GM10266 (cell line): Measurements from ENCODE around the gene CHST5.
A peak's percentile ranks its signal among the peaks of the same experiment; 100 is the strongest.
"Not testable (repeated sequence)": the region's sequence is repeated elsewhere in the genome, so short reads cannot be mapped to it uniquely, and the experiment has no call there.

Experiments
- DNase-seq: peaks from one replicate; pipeline ENCODE4 v3.0.0; 2012; ENCODE audit errors: extremely low spot score
- TF ChIP-seq, protein P1 (sequence below): IDR thresholded peaks from 2 replicates; pipeline ENCODE4 v1.5.1; 2012; ENCODE audit warnings: mild to moderate bottlenecking, low read depth; ENCODE audit not compliant: control insufficient read depth, insufficient read depth; ENCODE audit errors: missing control alignments

Gene CHST5

GRCh38 chr16:75552951-75553350 lies 17.0 kb upstream of the CHST5 start:
- TF ChIP-seq, protein P1, sequence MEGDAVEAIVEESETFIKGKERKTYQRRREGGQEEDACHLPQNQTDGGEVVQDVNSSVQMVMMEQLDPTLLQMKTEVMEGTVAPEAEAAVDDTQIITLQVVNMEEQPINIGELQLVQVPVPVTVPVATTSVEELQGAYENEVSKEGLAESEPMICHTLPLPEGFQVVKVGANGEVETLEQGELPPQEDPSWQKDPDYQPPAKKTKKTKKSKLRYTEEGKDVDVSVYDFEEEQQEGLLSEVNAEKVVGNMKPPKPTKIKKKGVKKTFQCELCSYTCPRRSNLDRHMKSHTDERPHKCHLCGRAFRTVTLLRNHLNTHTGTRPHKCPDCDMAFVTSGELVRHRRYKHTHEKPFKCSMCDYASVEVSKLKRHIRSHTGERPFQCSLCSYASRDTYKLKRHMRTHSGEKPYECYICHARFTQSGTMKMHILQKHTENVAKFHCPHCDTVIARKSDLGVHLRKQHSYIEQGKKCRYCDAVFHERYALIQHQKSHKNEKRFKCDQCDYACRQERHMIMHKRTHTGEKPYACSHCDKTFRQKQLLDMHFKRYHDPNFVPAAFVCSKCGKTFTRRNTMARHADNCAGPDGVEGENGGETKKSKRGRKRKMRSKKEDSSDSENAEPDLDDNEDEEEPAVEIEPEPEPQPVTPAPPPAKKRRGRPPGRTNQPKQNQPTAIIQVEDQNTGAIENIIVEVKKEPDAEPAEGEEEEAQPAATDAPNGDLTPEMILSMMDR = no peak
- no peak for DNase-seq

- peak; percentile 74 for DNase-seq
- TF ChIP-seq, protein P1 = peak; percentile 68
Measured at GRCh38 chr16:75550211-75550662, 14.3 kb upstream of the CHST5 start.

GRCh38 chr16:75548456-75548855 lies 12.5 kb upstream of the CHST5 start:
- DNase-seq = not testable (repeated sequence)

DNA sequence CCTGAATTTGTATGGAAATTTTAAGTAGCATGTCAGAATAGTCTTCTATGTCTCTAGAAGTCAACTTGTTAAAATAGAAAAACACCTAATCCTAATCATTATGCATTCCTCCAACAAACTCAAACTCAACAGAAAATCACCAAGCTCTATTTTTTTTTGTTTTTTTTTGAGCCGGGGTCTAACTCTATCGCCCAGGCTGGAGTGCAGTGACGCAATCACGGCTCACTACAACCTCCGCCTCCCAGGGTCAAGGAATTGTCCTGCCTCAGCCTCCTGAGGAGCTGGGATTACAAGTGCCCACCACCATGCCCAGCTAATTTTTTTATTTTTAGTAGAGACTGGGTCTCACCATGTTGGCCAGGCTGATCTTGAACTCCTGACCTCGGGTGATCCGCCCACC lies 10.4 kb upstream of the CHST5 start:
- TF ChIP-seq, protein P1 = no peak
- no peak for DNase-seq

- DNase-seq = not testable (repeated sequence)
Measured at GRCh38 chr16:75545879-75546278, 10.0 kb upstream of the CHST5 start.

GRCh38 chr16:75542462-75542861 lies 6.6 kb upstream of the CHST5 start:
- DNase-seq = not testable (repeated sequence)

- DNase-seq = no peak
- TF ChIP-seq, protein P1 = no peak
Measured at GRCh38 chr16:75541236-75541635, 5.3 kb upstream of the CHST5 start.

GRCh38 chr16:75538882-75539565 lies 3.1 kb upstream of the CHST5 start:
- DNase-seq = not testable (repeated sequence)

GRCh38 chr16:75537776-75538175 lies 1.9 kb upstream of the CHST5 start:
- DNase-seq = no peak
- TF ChIP-seq, protein P1 = no peak
